HG03039 (cell line): ENCODE data around the gene PTPRG.

Source experiments
- ATAC-seq: cut with Tn5 transposase; IDR thresholded peaks from one replicate; pipeline ENCODE4 v1.9.1; 2021; ENCODE audit warnings: mild to moderate bottlenecking, moderate library complexity; ENCODE audit not compliant: unreplicated experiment

Gene PTPRG

GRCh38 chr3:61648481-61648880, 87.1 kb downstream of the PTPRG start:
- no peak for ATAC-seq

GRCh38 chr3:61649381-61650170, 88.2 kb downstream of the PTPRG start:
- no peak for ATAC-seq

GRCh38 chr3:61650276-61650675, 88.9 kb downstream of the PTPRG start:
- no peak for ATAC-seq

GRCh38 chr3:61650719-61651410, 89.5 kb downstream of the PTPRG start:
- no peak for ATAC-seq

GRCh38 chr3:61657689-61658088, 96.3 kb downstream of the PTPRG start:
- no peak for ATAC-seq

GRCh38 chr3:61662861-61663260, 101.5 kb downstream of the PTPRG start:
- ATAC-seq: no peak

- ATAC-seq: no peak
These were observed 102.2 kb downstream of the PTPRG start for GRCh38 chr3:61663356-61664104.

GRCh38 chr3:61664105-61664482, 102.7 kb downstream of the PTPRG start:
- no peak for ATAC-seq

- ATAC-seq: no peak
These were observed 103.8 kb downstream of the PTPRG start for GRCh38 chr3:61665121-61665520.

GRCh38 chr3:61665987-61666386, 104.6 kb downstream of the PTPRG start:
- ATAC-seq: no peak

GRCh38 chr3:61666615-61667330, 105.4 kb downstream of the PTPRG start:
- no peak for ATAC-seq

- ATAC-seq: no peak
These were observed 106.0 kb downstream of the PTPRG start for GRCh38 chr3:61667383-61667782.

- ATAC-seq: no peak
These were observed 106.4 kb downstream of the PTPRG start for GRCh38 chr3:61667814-61668213.

GRCh38 chr3:61668317-61668864, 107.0 kb downstream of the PTPRG start:
- ATAC-seq: no peak

GRCh38 chr3:61669203-61669602, 107.8 kb downstream of the PTPRG start:
- no peak for ATAC-seq

GRCh38 chr3:61669668-61670299, 108.4 kb downstream of the PTPRG start:
- no peak for ATAC-seq

GRCh38 chr3:61673651-61674050, 112.3 kb downstream of the PTPRG start:
- ATAC-seq: no peak

- no peak for ATAC-seq
These were observed 113.2 kb downstream of the PTPRG start for GRCh38 chr3:61674596-61674995.

GRCh38 chr3:61679026-61679425, 117.7 kb downstream of the PTPRG start:
- no peak for ATAC-seq

- ATAC-seq: no peak
These were observed 119.2 kb downstream of the PTPRG start for GRCh38 chr3:61680617-61681016.
